ENCODE measurements around the gene MYO1H. TPM values are rescaled to one million over a fixed set of nuclear protein-coding genes. Genes with fewer than 3 reads are reported as not detected.

The MYO1H gene
- total RNA-seq, 1 donor from 2014 or later: not detected

DNA sequence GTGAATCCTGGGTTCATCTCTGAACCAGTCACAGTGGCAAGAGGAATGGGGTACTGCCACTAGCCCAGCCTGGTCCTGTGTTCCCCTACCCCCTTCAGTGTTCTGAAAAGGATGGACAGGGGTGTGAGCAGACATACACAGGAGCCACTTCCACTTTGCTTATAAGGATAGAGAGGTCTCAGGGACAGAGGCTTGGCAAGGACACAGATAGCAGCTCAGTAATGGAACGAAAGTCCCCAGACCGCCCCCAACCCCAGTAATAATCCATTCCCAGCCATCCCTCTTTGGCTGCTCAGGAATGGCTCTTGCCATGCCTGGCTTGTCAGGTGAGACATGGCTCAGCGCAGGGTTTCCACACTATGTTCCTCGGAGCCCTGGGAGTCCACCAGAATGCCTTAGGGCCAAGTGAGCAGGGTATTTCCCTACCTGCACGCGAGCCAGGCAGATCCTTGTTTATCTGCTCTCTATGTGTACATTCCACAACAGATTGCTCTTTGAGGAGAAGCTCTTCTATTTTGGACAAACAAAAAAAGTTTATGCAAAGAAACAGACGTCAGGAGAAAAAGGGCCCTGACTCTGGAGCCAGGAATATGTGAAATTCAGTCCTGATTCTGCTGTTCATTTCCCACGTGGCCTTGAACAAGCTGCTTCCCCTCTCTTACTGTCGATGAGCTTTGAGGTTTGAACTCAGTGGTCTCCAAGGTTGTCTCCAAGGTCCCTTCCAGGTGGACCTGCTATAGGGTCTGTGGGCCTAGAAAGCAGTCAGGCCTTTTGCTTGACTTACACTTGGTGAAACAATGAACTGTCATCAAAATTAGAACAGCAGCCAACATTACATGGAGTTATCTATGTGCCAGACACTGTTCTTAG is 139.7 kb downstream of the MYO1H start:
- H3K4me3 Mint-ChIP-seq (ENCODE audit: unreplicated experiment): no peak overlapping the region
- H3K27me3 Mint-ChIP-seq (ENCODE audit: low read depth): no peaks in the 10 kb centered on the region
- H3K36me3 Mint-ChIP-seq (ENCODE audit: low read depth): peaks cover 44% of the 10 kb centered on the region
- no peak for DNase-seq (ENCODE audit: low spot score)
- no peaks in the 10 kb centered on the region for H3K4me1 Mint-ChIP-seq (ENCODE audit: low read depth)
- TF ChIP-seq, protein P1, sequence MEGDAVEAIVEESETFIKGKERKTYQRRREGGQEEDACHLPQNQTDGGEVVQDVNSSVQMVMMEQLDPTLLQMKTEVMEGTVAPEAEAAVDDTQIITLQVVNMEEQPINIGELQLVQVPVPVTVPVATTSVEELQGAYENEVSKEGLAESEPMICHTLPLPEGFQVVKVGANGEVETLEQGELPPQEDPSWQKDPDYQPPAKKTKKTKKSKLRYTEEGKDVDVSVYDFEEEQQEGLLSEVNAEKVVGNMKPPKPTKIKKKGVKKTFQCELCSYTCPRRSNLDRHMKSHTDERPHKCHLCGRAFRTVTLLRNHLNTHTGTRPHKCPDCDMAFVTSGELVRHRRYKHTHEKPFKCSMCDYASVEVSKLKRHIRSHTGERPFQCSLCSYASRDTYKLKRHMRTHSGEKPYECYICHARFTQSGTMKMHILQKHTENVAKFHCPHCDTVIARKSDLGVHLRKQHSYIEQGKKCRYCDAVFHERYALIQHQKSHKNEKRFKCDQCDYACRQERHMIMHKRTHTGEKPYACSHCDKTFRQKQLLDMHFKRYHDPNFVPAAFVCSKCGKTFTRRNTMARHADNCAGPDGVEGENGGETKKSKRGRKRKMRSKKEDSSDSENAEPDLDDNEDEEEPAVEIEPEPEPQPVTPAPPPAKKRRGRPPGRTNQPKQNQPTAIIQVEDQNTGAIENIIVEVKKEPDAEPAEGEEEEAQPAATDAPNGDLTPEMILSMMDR (IDR thresholded peaks at IDR 0.05): no peak
- no peak overlapping the region for H3K27ac Mint-ChIP-seq (ENCODE audit: unreplicated experiment)
- no peaks in the 10 kb centered on the region for H3K9me3 Mint-ChIP-seq (ENCODE audit: low read depth)

DNA sequence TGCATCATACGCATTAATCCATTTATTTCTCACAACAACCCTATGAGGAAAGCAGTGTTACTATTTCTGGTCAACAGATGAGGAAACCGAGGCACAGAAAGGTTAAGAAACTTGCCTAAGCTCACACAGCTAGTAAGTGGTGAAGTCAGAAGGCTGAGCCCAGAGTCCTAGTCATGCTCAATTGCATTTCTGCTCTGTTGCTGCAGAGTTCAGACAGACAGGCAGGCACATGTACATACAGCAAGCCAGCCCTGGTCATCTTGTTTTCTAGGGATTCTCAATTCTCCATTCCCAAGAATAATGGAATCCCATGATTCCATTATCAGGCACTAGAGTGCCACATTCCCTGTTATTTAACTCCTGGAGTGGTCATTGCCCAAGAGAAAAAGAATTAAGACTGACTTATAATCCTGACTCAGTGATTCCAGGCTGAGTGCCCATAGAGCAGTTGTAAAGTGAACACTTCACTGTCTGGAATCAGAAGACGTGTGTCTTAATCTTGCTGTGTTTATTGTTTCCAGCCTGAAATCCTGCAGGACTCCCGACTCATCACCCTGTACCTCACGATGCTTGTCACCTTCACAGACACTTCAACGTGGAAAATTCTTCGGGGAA is 140.5 kb downstream of the MYO1H start:
- DNase-seq (ENCODE audit: low spot score): no peak
- no peak overlapping the region for H3K27ac Mint-ChIP-seq (ENCODE audit: unreplicated experiment)
- TF ChIP-seq, protein P1 (IDR thresholded peaks at IDR 0.05): no peak

DNA sequence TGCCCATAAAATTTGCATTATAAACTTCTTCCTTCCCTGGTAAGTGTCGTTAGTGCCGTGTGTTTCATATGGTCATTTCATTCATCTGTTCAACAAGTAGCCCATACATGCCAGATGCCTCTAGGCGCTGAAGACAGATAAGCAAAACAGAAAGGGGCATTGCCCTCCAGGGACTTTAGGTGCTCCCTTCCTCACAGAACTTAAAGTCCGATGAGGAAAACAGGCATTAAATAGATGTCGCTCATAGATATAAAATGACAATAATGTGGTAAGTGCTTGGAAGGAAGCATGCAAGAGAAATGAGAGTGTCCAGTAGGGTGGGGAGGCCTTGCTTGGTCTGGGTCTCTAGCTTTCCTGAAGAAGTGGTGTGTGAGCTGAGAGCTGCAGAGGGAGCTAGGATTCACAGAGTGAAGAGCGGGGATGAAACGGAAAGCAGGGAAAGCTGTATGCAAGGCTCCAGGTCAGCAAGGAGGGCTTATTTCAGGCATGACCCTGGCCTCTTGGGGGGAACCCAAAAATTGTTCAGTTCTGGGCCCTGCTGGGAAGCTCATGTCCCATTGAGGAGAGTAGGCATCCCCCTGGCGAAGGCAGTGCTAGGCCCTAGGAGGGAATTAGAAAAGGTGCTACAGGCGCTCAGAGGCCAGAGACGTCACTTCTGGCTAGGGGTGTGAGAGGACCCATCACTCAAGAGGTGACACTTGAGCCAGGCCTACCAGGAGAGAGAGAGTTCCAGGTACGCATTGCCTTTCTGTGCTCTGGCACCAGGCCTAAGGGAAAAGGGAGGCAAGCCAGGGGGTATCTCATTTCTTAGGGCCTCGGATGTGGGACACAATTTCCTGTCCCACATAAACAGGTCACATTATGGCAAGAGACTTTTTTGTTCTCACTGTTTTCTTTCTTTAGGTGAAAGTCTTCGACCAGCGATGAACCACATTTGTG is 141.6 kb downstream of the MYO1H start:
- TF ChIP-seq, protein P1 (IDR thresholded peaks at IDR 0.05): no peak
- Mint-ChIP-seq H3K4me1 (ENCODE audit: low read depth) (no peaks in the 10 kb centered on the region), H3K27me3 (ENCODE audit: low read depth) (no peaks in the 10 kb centered on the region), H3K4me3 (ENCODE audit: unreplicated experiment) (no peak overlapping the region), H3K9me3 (ENCODE audit: low read depth) (no peaks in the 10 kb centered on the region), H3K27ac (ENCODE audit: unreplicated experiment) (no peak overlapping the region), H3K36me3 (ENCODE audit: low read depth) (peaks cover 49% of the 10 kb centered on the region)
- DNase-seq (ENCODE audit: low spot score): no peak

More for the DNA sequence above, 140.5 kb downstream of the MYO1H start:
- Mint-ChIP-seq H3K4me3 (ENCODE audit: unreplicated experiment) (no peak overlapping the region), H3K4me1 (ENCODE audit: low read depth) (no peaks in the 10 kb centered on the region), H3K27me3 (ENCODE audit: low read depth) (no peaks in the 10 kb centered on the region), H3K9me3 (ENCODE audit: low read depth) (no peaks in the 10 kb centered on the region), H3K36me3 (ENCODE audit: low read depth) (peaks cover 46% of the 10 kb centered on the region)

DNA sequence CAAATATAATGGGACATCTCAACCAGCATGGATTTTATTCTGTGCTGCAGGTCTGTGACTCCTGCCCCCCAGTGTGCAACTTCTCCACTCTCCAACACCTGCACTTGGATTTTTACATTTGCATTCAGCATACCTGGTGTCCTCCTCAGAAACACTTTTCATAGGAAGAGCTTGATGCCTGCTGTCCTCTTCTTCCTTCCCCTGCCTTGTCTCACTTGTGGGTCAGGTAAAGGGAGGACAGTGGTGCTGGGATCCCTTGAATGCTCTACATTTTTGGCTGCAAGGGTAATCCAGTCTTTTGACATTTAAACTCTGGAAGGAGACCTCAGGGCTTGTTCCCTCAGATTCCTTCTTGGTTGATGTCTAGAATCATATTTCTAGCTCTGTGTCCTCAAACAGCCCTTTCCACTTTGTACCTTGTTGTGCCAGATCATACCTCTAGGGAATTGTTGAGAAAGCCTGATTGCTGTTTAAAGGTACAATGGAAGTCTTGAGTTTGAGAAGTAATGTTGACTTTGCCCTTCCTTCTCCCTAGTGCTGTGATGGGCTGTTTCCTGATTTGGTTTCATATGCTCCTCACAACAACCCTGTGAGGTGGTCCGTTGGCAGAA is 142.4 kb downstream of the MYO1H start:
- Mint-ChIP-seq H3K9me3 (ENCODE audit: low read depth) (no peaks in the 10 kb centered on the region), H3K36me3 (ENCODE audit: low read depth) (peaks cover 49% of the 10 kb centered on the region), H3K4me1 (ENCODE audit: low read depth) (no peaks in the 10 kb centered on the region), H3K4me3 (ENCODE audit: unreplicated experiment) (no peak overlapping the region), H3K27me3 (ENCODE audit: low read depth) (no peaks in the 10 kb centered on the region), H3K27ac (ENCODE audit: unreplicated experiment) (no peak overlapping the region)
- TF ChIP-seq, protein P1 (IDR thresholded peaks at IDR 0.05): no peak
- DNase-seq (ENCODE audit: low spot score): no peak
